GM18499 (cell line): Measurements from ENCODE around the gene C1orf116.

ENCODE experiments used
- ATAC-seq: cut with Tn5 transposase; IDR thresholded peaks from one replicate; pipeline ENCODE4 v1.9.1; 2021; ENCODE audit warnings: moderate number of reproducible peaks; ENCODE audit not compliant: insufficient read depth, unreplicated experiment

Gene C1orf116

DNA sequence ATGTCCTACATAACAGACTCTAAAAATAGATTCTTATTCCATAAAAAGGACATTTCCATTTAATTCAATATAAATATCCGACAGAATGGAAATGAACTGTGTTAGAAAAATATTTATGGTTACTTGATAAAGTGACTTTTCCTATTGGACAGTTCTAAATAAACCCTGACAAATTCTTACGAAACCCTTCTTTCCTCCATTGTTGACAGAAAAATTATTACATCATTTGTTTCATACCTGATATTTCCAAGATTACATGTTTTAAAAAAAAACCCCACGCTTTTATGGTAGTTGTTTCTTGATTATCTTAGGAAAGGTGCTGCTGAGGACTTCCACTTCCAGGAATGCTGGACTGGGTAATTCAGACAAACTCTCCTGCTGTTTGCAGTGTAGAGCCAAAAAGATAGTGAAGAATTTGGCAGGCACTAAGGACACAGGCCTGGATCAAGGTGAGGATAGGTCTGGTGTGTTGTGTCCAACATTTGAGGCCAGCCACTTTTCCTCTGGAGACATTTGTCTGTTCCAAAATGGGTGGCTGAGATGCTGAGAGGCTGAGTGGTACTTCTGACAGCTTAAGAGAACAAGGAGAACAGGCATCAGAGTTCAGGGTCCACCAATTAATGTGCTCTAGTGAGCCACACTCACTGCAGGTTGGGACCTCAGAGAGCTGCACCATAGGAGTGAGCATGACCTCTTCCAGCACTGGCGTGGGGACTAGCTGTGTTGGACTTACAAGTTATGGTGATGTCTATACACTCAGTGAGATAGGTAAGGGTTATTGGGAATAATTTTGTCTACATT lies 7.0 kb upstream of the C1orf116 start:
- no peak for ATAC-seq

DNA sequence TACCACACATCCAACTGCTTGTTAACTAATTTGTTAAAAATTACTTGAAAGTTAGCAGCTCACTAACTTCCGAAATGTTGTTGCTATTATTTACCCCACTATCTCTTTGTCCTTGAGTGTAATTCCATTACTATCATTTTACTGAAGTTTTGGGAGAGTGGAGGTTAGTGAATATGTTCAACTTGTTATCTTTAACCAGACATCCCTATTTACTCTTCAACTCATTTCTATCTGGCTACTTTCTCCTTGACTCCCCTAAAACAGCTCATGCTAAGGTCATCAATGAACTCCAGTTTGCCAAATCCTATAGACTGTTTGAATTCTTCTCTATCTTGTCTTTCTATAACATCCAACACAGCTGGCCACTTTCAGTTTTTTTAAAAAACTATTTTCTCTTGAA lies 4.3 kb upstream of the C1orf116 start:
- no peak for ATAC-seq

DNA sequence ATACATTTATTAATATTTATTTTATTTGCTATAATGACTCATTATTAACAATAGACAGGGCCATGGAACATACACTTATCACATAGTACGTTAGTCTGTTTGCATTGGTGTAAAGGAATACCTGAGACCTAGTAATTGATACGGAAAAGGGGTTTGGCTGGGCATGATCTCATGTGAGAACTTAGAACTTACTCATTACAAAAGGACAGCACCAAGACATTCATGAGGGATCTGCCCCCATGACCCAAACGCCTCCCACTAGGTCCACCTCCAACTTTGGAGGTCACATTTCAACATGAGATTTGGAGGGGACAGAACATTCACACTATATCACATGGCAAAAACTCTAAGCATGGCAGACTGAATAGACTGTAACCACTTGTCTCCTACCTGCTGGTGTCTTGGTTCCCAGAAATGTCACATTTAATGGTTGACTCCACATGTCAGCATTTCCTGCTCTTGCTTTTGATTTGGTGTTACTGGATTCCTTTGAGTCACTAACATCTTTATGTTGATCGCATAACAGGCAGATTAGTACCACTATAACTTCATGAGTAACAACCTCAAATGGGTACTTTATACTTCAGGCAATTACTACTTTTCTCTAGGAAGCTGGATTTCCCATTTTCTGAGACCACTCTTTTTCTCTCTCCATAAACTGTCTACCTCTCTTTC lies 3.5 kb upstream of the C1orf116 start:
- no peak for ATAC-seq

- no peak for ATAC-seq
These were observed 2.4 kb upstream of the C1orf116 start for GRCh38 chr1:207034998-207035397.

- ATAC-seq: no peak
These were observed 1.7 kb upstream of the C1orf116 start for GRCh38 chr1:207034208-207034607.

- no peak for ATAC-seq
These were observed 746 bp upstream of the C1orf116 start for GRCh38 chr1:207033302-207033701.

GRCh38 chr1:207031632-207032264 lies 808 bp downstream of the C1orf116 start:
- no peak for ATAC-seq

GRCh38 chr1:207031016-207031415 lies 1.5 kb downstream of the C1orf116 start:
- no peak for ATAC-seq

- no peak for ATAC-seq
These were observed 2.0 kb downstream of the C1orf116 start for GRCh38 chr1:207030522-207031009.

DNA sequence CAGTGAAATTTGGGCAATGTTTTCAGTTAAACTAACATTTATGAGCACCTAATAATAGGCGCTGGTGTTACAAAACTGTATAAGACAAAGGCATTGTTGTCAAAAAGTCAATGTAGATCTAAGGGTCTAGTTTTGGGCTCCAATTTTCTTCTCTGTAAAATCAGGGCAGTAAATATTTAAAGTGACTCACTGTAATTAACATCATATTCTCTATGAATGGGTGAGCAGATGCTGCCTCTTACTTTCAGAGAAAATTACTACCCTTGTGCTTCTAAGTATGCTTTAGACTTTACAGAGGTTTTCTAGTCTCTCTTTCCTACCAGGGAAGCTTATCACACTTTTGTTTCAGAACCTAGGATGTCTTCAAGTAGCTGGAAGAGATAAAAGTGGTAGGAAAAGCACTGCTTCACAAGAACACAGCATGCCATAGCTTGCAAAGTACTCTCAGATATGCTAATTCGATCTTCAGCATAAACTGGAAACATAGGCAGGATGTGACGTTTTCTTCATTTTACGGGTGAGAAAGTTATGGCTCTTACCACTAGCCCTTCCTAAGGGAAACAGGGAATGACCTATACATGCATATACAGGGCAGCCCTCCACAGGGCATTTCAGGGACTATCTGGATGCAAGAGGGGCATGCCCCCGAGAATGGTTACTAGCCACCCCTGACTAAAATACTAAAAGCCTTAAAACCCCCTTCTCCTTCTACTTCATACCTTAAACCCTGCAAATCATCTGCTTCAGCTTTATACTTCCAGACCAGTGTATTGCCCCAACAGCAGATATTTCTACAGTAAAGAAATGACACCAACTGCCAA lies 2.6 kb downstream of the C1orf116 start:
- no peak for ATAC-seq

DNA sequence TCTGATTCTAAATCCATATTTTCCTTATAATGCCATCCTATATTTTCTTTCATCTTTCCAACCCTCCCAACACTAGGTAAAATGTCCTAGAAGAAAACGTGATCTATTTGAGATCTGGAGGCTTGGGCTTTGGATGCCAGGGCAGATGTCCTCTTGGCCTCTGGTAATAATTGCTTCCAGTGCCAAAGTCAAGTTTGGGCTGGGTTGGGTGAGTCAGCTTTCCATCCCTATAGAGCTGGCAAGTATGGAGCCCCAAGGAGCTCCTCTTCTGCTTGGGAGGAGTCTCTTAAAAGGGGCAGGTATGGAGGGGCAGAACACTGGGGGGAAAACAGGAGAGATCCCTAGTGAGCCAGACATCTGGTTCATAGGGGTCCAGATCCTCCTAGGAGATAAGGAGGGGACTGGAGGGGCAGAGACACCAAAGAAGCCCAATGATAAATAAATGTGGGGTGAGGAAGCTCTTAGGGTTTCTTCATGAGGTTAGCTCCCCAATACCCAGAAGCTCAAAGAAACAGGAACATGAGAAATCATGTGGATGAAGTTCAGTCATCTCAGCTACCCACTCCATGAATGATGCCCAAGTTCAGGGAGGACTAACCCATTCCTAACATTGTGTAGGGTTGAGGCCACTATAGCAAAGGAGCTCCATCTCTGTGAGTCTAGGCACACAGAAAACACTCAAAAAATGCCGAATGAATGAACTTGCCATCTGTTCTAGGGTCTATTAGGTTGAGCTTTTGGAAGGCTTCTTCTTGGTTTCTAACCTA lies 3.5 kb downstream of the C1orf116 start:
- no peak for ATAC-seq

DNA sequence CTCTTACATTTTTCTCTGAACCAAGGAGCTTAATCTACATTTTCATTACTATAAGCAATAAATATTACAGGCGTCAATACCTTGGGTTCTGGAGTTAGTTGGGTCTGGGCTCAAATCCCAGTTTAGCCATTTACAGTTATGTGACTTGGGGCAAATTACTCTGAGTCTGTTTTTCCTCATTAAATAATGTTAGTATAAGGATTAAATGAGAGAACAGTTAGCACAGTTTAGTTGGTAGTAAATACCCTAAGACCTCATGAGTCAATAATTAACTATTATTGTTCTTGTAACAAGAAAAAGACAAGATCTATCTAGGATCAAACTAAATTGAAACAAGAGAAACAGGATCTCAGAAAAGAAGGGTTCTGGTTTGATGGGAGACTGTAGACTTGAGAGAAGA lies 4.6 kb downstream of the C1orf116 start:
- no peak for ATAC-seq

- no peak for ATAC-seq
These were observed 5.3 kb downstream of the C1orf116 start for GRCh38 chr1:207027206-207027777.

DNA sequence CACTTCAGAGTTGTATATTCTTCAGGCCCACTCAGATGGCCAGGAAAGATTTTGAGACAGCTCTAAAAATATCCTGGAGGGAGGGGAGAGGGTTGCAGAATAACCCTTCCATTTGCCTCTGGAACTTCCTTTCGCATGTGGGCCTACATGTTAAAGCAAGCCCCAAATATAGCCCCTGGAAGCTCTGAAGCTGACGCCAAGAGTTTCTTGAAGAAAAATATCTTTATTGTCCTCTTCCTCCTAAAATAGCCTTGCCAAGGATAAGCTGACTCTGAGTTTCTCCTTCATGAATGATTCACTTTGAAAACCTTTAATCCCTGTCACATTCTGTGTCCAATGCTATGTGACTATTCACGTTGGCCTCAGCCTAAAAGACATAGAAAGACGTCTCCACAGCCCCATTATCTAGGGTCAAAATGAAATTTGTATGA lies 6.4 kb downstream of the C1orf116 start:
- no peak for ATAC-seq

DNA sequence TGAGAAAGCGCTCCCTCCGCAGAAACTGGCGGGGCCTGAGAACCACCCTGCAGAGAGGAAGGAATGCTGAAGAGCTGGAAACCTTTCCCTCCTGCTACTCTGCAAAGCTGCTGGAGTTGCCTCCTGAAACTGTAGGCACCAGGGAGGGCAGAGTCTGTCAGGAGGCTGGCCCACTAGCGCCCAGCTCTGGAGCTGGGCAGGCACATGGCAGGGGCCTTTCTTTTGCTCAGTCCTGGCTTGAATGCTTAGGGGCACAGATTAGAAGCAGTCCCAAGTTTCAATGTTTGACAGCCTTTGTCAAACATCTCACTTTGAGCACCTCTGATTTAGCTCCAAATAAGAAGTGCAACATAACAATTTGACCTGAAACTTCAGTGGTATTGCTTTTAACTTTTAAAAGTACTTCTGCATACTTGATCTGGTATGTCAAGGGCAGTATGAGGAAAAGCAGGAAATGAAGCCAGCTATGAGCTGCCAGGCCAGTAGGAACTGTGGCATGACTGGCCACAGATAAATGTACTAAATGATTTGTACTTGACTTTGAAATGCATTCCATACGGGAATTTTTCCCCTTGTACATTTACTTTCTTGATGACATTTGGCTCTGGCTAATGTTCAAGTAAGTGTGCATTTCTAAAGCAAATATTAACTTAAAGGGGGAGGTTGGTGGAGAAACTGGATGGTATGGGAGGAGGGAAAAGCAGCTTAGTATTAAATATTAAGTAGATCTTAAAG lies 7.2 kb downstream of the C1orf116 start:
- no peak for ATAC-seq

GRCh38 chr1:207024202-207025145 lies 8.1 kb downstream of the C1orf116 start:
- ATAC-seq: no peak

GRCh38 chr1:207022996-207023679 lies 9.4 kb downstream of the C1orf116 start:
- no peak for ATAC-seq
